Calu3 (cell line): ENCODE data around the gene SEC24A. TPM values are rescaled to one million over a fixed set of nuclear protein-coding genes. Genes with fewer than 3 reads are reported as not detected.
"Not testable (repeated sequence)": the region's sequence is repeated elsewhere in the genome, so short reads cannot be mapped to it uniquely, and the experiment has no call there.

Experiments
- BruUV-seq: library from RNA; stranded (reverse); fragments of 400-500 nt; replicated peaks from 2 replicates; lab custom pipeline; 2021; lab: Mats Ljungman, UMichigan
- CTCF ChIA-PET: fragments of 300-600 bp; sonication (Branson Sonifier 250); formaldehyde crosslinking; loops from one replicate; lab custom pipeline; 2022; ENCODE audit warnings: antibody characterized with exemption; lab: Charles Lee
- DNase-seq: peaks from one replicate; pipeline ENCODE4 v3.0.0; 2022
- H3K27ac Mint-ChIP-seq: one replicate; pipeline ENCODE4 v1.8.0; 2022; ENCODE audit warnings: mixed read lengths; ENCODE audit not compliant: unreplicated experiment
- H3K27me3 Mint-ChIP-seq: one replicate; pipeline ENCODE4 v1.8.0; 2022; ENCODE audit warnings: mixed read lengths; ENCODE audit not compliant: unreplicated experiment
- H3K36me3 Mint-ChIP-seq: one replicate; pipeline ENCODE4 v1.8.0; 2022; ENCODE audit warnings: mild to moderate bottlenecking, moderate library complexity, mixed read lengths; ENCODE audit not compliant: insufficient read depth, unreplicated experiment
- H3K4me1 Mint-ChIP-seq: one replicate; pipeline ENCODE4 v1.8.0; 2022; ENCODE audit warnings: mild to moderate bottlenecking, low read depth, mixed read lengths; ENCODE audit not compliant: unreplicated experiment
- H3K4me3 Mint-ChIP-seq: one replicate; pipeline ENCODE4 v1.8.0; 2022; ENCODE audit warnings: mild to moderate bottlenecking, low read depth, moderate library complexity, mixed read lengths; ENCODE audit not compliant: unreplicated experiment
- H3K9me3 Mint-ChIP-seq: one replicate; pipeline ENCODE4 v1.8.0; 2022; ENCODE audit warnings: low read depth, mixed read lengths; ENCODE audit not compliant: unreplicated experiment
- intact Hi-C: fragments of 100-400 bp; cut with micrococcal nuclease; formaldehyde crosslinking; loops from one replicate; pipeline ENCODE4 v1.10.0; 2022; ENCODE audit not compliant: unreplicated experiment
- total RNA-seq: library from RNA; stranded (reverse); gene quantifications from 2 replicates; pipeline ENCODE4 v1.2.3, GENCODE V29; 2022
- TF ChIP-seq, protein P1 (sequence below): fragments of 200-600 bp; IDR thresholded peaks from one replicate; pipeline ENCODE4 v1.8.0; 2022; ENCODE audit warnings: antibody characterized with exemption; ENCODE audit not compliant: unreplicated experiment

SEC24A gene
- total RNA-seq, 1 experiment from 2014 or later: 35.2 TPM

DNA sequence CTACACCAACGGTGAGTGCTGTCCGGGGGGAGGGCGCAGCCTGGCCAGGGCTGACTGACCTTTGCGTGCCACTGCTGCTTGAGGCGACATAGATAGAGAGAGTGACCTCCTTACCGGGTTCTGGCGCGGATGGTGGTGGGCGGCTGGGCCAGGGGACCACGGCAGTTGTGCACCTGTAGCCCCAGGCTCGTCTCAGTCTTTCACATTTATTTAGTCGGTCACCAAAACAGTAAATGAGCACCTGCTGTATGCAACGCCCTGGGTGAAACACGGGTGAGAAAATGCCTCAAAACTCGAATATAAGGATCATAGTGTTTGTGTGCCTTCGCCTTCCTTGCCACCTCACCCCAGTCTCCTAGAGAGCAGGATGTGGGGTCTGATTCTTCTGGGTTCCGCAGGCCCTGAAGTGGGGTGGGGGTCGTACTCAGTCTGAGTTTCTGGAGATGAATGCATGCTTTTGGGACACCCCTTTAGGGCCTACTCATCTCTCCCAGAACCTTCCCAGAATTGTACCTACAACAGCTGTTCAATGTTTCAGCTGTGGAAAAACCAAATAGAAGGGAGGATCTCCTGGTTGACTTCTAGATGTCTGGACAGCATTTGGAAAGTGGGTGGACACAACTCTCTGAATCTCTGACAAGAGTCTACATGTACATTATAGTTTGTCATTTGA lies 714 bp downstream of the SEC24A start:
- Mint-ChIP-seq H3K27me3 (no peaks in the 10 kb centered on the region), H3K9me3 (no peaks in the 10 kb centered on the region), H3K27ac (peak overlapping the region; percentile 100), H3K4me3 (peak overlapping the region; percentile 100), H3K4me1 (peaks cover 10% of the 10 kb centered on the region), H3K36me3 (peaks cover 33% of the 10 kb centered on the region)
- intact Hi-C loops: loop anchor here (2.0 kb wide), 1 partner anchor 16 kb away; the partner anchor contains the start of gene SAR1B
- CTCF ChIA-PET: interaction anchor here (0.6 to 1.0 kb wide), 3 partner anchors 11 to 189 kb away, joined by 3 to 6 read pairs (median 3); no protein-coding TSS in a partner anchor
- no peak for DNase-seq
- TF ChIP-seq, protein P1, sequence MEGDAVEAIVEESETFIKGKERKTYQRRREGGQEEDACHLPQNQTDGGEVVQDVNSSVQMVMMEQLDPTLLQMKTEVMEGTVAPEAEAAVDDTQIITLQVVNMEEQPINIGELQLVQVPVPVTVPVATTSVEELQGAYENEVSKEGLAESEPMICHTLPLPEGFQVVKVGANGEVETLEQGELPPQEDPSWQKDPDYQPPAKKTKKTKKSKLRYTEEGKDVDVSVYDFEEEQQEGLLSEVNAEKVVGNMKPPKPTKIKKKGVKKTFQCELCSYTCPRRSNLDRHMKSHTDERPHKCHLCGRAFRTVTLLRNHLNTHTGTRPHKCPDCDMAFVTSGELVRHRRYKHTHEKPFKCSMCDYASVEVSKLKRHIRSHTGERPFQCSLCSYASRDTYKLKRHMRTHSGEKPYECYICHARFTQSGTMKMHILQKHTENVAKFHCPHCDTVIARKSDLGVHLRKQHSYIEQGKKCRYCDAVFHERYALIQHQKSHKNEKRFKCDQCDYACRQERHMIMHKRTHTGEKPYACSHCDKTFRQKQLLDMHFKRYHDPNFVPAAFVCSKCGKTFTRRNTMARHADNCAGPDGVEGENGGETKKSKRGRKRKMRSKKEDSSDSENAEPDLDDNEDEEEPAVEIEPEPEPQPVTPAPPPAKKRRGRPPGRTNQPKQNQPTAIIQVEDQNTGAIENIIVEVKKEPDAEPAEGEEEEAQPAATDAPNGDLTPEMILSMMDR: no peak
- BruUV-seq: TSS peak; percentile 64

DNA sequence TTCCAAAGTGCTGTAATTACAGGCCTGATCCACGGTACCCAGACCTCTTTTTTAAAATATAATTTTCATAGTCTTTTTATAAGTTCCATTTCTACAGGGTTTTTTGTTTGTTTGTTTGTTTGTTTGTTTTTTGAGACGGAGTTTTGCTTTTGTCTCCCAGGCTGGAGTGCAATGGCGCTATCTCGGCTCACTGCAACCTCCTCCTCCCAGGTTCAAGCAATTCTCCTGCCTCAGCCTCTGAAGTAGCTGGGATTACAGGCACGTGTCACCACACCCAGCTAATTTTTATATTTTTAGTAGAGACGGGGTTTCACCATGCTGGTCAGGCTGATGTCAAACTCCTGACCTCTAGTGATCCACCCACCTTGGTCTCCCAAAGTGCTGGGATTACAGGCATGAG lies 2.1 kb downstream of the SEC24A start:
- intact Hi-C loops, H3K9me3 Mint-ChIP-seq, DNase-seq, H3K4me1 Mint-ChIP-seq, H3K27me3 Mint-ChIP-seq, BruUV-seq: not testable (repeated sequence)
- peak overlapping the region; percentile 100 for H3K27ac Mint-ChIP-seq
- CTCF ChIA-PET: interaction anchor here (0.7 to 0.9 kb wide), 4 partner anchors 40 to 369 kb away, joined by 3 to 5 read pairs (median 4); no protein-coding TSS in a partner anchor
- H3K4me3 Mint-ChIP-seq: peak overlapping the region; percentile 100
- H3K36me3 Mint-ChIP-seq: peaks cover 33% of the 10 kb centered on the region

GRCh38 chr5:134651531-134651930 lies 2.9 kb downstream of the SEC24A start:
- H3K27me3 Mint-ChIP-seq: no peaks in the 10 kb centered on the region
- intact Hi-C loops: no loop called here

GRCh38 chr5:134656690-134657089 lies 8.1 kb downstream of the SEC24A start:
- Mint-ChIP-seq H3K4me1 (peaks cover 22% of the 10 kb centered on the region), H3K9me3 (no peaks in the 10 kb centered on the region), H3K27ac (no peak overlapping the region), H3K4me3 (no peak overlapping the region), H3K36me3 (peaks cover 33% of the 10 kb centered on the region), H3K27me3 (no peaks in the 10 kb centered on the region)
- DNase-seq: no peak
- intact Hi-C loops: no loop called here
- no TSS peak for BruUV-seq
- CTCF ChIA-PET: no interaction called here
- TF ChIP-seq, protein P1: no peak

More at GRCh38 chr5:134651531-134651930, 2.9 kb downstream of the SEC24A start:
- Mint-ChIP-seq H3K4me1 (peaks cover 10% of the 10 kb centered on the region), H3K4me3 (no peak overlapping the region), H3K9me3 (no peaks in the 10 kb centered on the region), H3K27ac (no peak overlapping the region), H3K36me3 (peaks cover 39% of the 10 kb centered on the region)
- TF ChIP-seq, protein P1: no peak
- no peak for DNase-seq
- CTCF ChIA-PET: interaction anchor here (0.6 to 0.9 kb wide), 3 partner anchors 64 to 274 kb away, joined by 3 to 4 read pairs (median 4); partner anchors contain the start of gene CAMLG
- no TSS peak for BruUV-seq

- Mint-ChIP-seq H3K36me3 (peaks cover 48% of the 10 kb centered on the region), H3K4me3 (no peak overlapping the region), H3K27me3 (no peaks in the 10 kb centered on the region), H3K27ac (no peak overlapping the region), H3K4me1 (peaks cover 22% of the 10 kb centered on the region), H3K9me3 (no peaks in the 10 kb centered on the region)
- CTCF ChIA-PET: interaction anchor here (0.5 to 0.7 kb wide), 2 partner anchors 168 to 363 kb away, joined by 3 to 5 read pairs; no protein-coding TSS in a partner anchor
- intact Hi-C loops: no loop called here
- no peak for DNase-seq
- BruUV-seq: no TSS peak
- TF ChIP-seq, protein P1: no peak
Observed at GRCh38 chr5:134659456-134659855, 10.9 kb downstream of the SEC24A start.
